GM23248 (cell line): Measurements from ENCODE around the gene FSTL4.

Experiments used
- EZH2 ChIP-seq: fragments of 200-600 bp; sonication (generic); IDR thresholded peaks from 2 replicates; pipeline ENCODE4 v1.6.1; 2018; ENCODE audit warnings: antibody characterized with exemption, mild to moderate bottlenecking; ENCODE audit not compliant: insufficient read depth, poor library complexity, severe bottlenecking
- EZH2phosphoT487 ChIP-seq: fragments of 200-600 bp; sonication (generic); IDR thresholded peaks from 2 replicates; pipeline ENCODE4 v1.6.1; 2018; ENCODE audit warnings: antibody characterized with exemption, moderate library complexity, mild to moderate bottlenecking, low read depth; ENCODE audit not compliant: insufficient read depth

DNA sequence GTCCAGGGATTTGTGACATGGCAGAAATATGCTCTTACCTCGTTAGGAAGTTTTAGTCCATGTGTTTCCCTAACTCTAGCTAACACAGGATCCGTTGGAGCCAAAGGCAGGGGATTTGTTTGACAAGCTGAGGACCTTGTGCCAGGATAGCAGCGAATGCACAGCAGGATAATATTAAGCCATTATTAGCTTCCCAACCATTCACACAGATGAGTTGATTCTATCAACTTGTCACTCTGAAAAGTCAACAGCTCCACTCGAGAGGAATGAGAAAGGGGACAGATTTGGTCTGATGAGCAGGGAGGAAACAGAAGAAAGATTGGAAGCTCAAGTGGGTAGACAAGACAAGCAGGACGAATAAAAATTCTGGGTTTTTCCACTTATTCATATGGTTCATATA, 106.2 kb downstream of the FSTL4 start:
- TF ChIP-seq EZH2: no peak
- TF ChIP-seq EZH2phosphoT487: no peak
